Left ventricle myocardium inferior (tissue), 1 donor: ENCODE measurements around the gene EIF3F. TPM values are rescaled to one million over a fixed set of nuclear protein-coding genes. Genes with fewer than 3 reads are reported as not detected.

ENCODE experiments used
- DNase-seq: peaks from one replicate; pipeline ENCODE4 v3.0.0-alpha.2; 2020
- H3K27ac ChIP-seq: fragments of 200-600 bp; replicated peaks from 2 replicates; pipeline ENCODE4 v1.8.0; 2021
- H3K27me3 ChIP-seq: fragments of 200-600 bp; 2 replicates; pipeline ENCODE4 v1.8.0; 2021; ENCODE audit warnings: low read depth
- H3K36me3 ChIP-seq: fragments of 200-600 bp; 2 replicates; pipeline ENCODE4 v1.8.0; 2021
- H3K4me1 ChIP-seq: fragments of 200-600 bp; 2 replicates; pipeline ENCODE4 v1.8.0; 2021
- H3K4me3 ChIP-seq: fragments of 200-600 bp; 2 replicates; pipeline ENCODE4 v1.8.0; 2021; ENCODE audit warnings: mild to moderate bottlenecking, moderate library complexity
- H3K9me3 ChIP-seq: fragments of 200-600 bp; replicated peaks from 2 replicates; pipeline ENCODE4 v1.8.0; 2021
- intact Hi-C: fragments of 100-400 bp; cut with micrococcal nuclease; formaldehyde crosslinking; loops from one replicate; pipeline ENCODE4 v1.11.0; 2022
- total RNA-seq: library from RNA; stranded (reverse); fragmentation: NEBNext Ultra II Directional; extraction: Animal tissue kit (Norgen Biotek cat#: 25700); gene quantifications from one replicate; pipeline ENCODE4 v1.2.1, GENCODE V29; 2021
- TF ChIP-seq, protein P1 (sequence below): fragments of 200-600 bp; IDR thresholded peaks from 2 replicates; pipeline ENCODE4 v1.8.0; 2021; ENCODE audit warnings: antibody characterized with exemption, mild to moderate bottlenecking, borderline replicate concordance
- donor health status: DM: no; HTN: yes; CAD: no; lungs with severe emphysema.

The EIF3F gene
- total RNA-seq, 1 donor from 2014 or later, result 151 TPM

DNA sequence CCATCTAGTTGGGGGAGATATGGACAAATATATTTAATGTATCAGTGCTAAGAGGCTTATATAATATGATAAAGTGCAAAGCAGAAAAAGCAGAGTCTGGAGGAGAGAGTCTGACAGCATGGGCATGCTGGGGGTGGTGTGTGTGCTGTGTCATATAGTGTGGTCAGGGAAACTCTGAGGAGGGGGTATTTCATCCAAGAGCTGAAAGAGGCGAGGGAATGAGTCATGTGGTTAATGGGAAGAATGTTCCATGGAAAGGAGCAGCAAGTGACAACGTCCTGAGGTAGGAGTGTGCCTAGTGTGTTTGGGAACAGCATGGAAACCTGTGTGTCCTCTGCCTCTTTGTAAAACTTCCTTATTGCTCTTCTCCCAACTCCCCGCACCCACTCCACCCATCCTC lies 38.0 kb downstream of the EIF3F start:
- no peak overlapping the region for H3K27ac ChIP-seq
- no peak overlapping the region for H3K4me3 ChIP-seq
- H3K9me3 ChIP-seq, result no peaks in the 10 kb centered on the region
- intact Hi-C loops, result loop anchor here (10.0 kb wide), 1 partner anchor 50 kb away; no protein-coding TSS in a partner anchor
- TF ChIP-seq, protein P1, sequence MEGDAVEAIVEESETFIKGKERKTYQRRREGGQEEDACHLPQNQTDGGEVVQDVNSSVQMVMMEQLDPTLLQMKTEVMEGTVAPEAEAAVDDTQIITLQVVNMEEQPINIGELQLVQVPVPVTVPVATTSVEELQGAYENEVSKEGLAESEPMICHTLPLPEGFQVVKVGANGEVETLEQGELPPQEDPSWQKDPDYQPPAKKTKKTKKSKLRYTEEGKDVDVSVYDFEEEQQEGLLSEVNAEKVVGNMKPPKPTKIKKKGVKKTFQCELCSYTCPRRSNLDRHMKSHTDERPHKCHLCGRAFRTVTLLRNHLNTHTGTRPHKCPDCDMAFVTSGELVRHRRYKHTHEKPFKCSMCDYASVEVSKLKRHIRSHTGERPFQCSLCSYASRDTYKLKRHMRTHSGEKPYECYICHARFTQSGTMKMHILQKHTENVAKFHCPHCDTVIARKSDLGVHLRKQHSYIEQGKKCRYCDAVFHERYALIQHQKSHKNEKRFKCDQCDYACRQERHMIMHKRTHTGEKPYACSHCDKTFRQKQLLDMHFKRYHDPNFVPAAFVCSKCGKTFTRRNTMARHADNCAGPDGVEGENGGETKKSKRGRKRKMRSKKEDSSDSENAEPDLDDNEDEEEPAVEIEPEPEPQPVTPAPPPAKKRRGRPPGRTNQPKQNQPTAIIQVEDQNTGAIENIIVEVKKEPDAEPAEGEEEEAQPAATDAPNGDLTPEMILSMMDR, result no peak
- H3K4me1 ChIP-seq, result peaks cover 15% of the 10 kb centered on the region
- peaks cover 6% of the 10 kb centered on the region for H3K27me3 ChIP-seq
- DNase-seq, result no peak
- no peaks in the 10 kb centered on the region for H3K36me3 ChIP-seq

GRCh38 chr11:8025816-8026215 lies 38.7 kb downstream of the EIF3F start:
- H3K4me3 ChIP-seq, result no peak overlapping the region
- no peak overlapping the region for H3K27ac ChIP-seq
- DNase-seq, result no peak
- TF ChIP-seq, protein P1, result no peak
- no peaks in the 10 kb centered on the region for H3K9me3 ChIP-seq
- no peaks in the 10 kb centered on the region for H3K27me3 ChIP-seq
- H3K36me3 ChIP-seq, result no peaks in the 10 kb centered on the region
- intact Hi-C loops, result loop anchor here (10.0 kb wide), 1 partner anchor 49 kb away; no protein-coding TSS in a partner anchor
- H3K4me1 ChIP-seq, result peaks cover 15% of the 10 kb centered on the region

DNA sequence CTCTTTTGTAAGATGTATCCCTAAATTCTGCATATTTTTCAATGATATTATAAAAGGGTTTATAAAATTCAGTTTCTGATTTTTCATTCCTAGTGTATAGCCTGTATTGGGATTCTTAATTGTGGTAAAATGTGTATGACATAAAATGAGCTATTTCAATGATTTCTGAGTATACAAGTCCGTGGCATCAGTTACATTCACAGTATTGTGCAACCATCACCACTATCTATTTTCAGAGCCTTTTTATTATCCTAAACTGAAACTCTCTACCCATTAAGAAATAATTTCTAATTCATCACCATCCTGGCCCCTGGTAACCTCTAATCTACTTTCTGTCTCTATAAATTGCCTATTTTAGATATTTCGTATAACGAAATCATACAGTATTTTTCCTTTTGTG lies 39.8 kb downstream of the EIF3F start:
- Histone ChIP-seq H3K4me3 (no peak overlapping the region), H3K27ac (no peak overlapping the region), H3K9me3 (no peaks in the 10 kb centered on the region), H3K4me1 (peaks cover 22% of the 10 kb centered on the region), H3K36me3 (no peaks in the 10 kb centered on the region), H3K27me3 (peaks cover 11% of the 10 kb centered on the region)
- intact Hi-C loops, result loop anchor here (10.0 kb wide), 1 partner anchor 48 kb away; no protein-coding TSS in a partner anchor
- TF ChIP-seq, protein P1, result no peak
- no peak for DNase-seq

DNA sequence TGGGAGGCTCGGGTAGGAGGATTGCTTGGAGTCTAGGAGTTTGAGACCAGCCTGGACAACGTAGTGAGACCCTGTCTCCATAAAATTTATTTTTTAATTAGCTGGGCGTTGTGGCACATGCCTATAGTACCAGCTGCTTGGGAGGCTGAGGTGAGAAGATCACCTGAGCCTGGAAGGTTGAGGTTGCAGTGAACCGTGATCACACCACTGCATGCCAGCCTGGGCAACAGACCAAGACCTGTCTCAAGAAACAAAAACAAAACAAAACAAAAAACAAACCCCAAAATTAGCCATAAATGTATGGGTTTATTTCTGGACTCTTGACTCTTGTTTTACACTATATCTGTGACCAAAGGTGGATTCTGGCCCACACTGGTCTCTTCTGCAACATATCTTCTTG lies 41.6 kb downstream of the EIF3F start:
- H3K36me3 ChIP-seq, result no peaks in the 10 kb centered on the region
- peaks cover 17% of the 10 kb centered on the region for H3K27me3 ChIP-seq
- H3K9me3 ChIP-seq, result no peaks in the 10 kb centered on the region
- H3K27ac ChIP-seq, result no peak overlapping the region
- intact Hi-C loops, result loop anchor here (10.0 kb wide), 1 partner anchor 46 kb away; no protein-coding TSS in a partner anchor
- no peak for DNase-seq
- H3K4me1 ChIP-seq, result peaks cover 34% of the 10 kb centered on the region
- TF ChIP-seq, protein P1, result no peak
- H3K4me3 ChIP-seq, result no peak overlapping the region

DNA sequence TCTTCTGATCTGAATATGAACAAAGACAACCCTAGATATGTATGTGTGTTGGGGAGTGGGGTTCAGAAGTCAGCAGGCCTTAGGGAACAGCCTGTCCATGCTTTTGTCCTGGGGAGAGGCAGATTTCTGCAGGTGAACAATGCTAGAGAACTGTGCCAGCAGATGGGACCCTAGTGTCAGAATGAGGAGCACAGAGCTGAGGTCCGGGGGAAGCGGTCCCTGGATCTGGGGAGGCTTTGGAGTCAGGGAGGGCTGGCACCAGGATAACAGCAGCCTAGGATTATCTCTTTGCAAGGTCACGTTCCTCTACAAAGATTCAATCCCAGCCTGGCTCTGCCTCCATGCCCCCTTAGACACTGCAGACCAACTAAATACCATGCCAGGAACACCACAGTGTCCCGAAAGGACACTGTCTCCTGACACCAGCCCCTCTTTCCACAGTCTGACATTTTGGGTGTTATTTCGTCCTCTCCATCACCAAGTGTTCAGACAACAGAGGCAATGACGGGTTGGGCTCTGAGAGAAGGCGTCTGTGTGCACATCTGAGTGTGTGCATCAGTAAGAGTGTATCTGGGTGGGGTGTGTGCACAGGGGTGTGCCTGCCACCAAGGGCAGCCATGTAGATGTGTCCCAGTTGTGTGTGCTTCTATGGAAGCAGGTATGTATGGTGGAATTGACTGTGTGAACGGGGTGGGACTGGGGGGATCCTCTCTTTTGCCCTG lies 43.5 kb downstream of the EIF3F start:
- peak overlapping the region; percentile 19 for H3K27ac ChIP-seq
- H3K4me1 ChIP-seq, result peaks cover 52% of the 10 kb centered on the region
- intact Hi-C loops, result no loop called here
- peaks cover 17% of the 10 kb centered on the region for H3K27me3 ChIP-seq
- TF ChIP-seq, protein P1, result no peak
- H3K4me3 ChIP-seq, result no peak overlapping the region
- H3K36me3 ChIP-seq, result no peaks in the 10 kb centered on the region
- no peak for DNase-seq
- H3K9me3 ChIP-seq, result no peaks in the 10 kb centered on the region
